Gastrocnemius medialis (tissue), 4 donors: ENCODE data around the gene METRNL.

Experiments used
- CTCF ChIP-seq, 5 experiments: fragments of 450-650 bp in 3 of 5; fragments of 200-600 bp in 2 of 5; sonication (generic) in 2 of 5; IDR thresholded peaks in 4 of 5; conservative IDR thresholded peaks in 1 of 5; 1 replicate in 4 of 5; 2 replicates in 1 of 5; pipeline ENCODE4 v1.5.1; 2016 to 2019; ENCODE audit warnings: antibody characterized with exemption in 5 of 5, mild to moderate bottlenecking in 3 of 5, moderate library complexity in 3 of 5
- POLR2A ChIP-seq, 2 donors: fragments of 450-650 bp; IDR thresholded peaks; one replicate each; pipeline ENCODE4 v1.6.1; 2017; ENCODE audit warnings: antibody characterized with exemption in 2 of 2, mild to moderate bottlenecking in 2 of 2, moderate library complexity in 2 of 2

- TF ChIP-seq CTCF (IDR thresholded peaks at IDR 0.05 in 4 of 5, conservative IDR thresholded peaks at IDR 0.05 in 1 of 5): no peak
- no peak for TF ChIP-seq POLR2A (IDR thresholded peaks at IDR 0.05)
Measured at GRCh38 chr17:83097831-83098230, 18.4 kb downstream of the METRNL start.
